ENCODE data around the gene KRTAP7-1.

DNA sequence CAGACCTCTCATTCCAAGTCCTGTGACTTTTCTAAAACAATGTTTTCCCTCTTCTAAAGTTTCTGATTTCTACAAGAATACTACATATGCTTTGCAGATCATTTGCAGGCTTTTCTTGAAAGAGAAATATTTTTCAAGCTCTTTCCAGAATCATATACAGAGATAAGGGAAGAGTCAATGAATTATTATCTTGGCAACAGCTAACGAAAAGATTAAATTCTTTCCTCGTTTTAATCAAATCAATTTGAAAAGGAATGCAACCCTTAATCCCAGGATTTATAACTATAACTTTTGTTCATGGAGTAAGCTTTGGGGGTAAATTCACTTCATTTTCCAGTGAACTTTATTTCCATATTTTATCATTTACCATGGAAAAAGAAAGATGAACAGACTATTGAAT, 45.0 kb upstream of the KRTAP7-1 start:
- TF ChIP-seq, protein P1, sequence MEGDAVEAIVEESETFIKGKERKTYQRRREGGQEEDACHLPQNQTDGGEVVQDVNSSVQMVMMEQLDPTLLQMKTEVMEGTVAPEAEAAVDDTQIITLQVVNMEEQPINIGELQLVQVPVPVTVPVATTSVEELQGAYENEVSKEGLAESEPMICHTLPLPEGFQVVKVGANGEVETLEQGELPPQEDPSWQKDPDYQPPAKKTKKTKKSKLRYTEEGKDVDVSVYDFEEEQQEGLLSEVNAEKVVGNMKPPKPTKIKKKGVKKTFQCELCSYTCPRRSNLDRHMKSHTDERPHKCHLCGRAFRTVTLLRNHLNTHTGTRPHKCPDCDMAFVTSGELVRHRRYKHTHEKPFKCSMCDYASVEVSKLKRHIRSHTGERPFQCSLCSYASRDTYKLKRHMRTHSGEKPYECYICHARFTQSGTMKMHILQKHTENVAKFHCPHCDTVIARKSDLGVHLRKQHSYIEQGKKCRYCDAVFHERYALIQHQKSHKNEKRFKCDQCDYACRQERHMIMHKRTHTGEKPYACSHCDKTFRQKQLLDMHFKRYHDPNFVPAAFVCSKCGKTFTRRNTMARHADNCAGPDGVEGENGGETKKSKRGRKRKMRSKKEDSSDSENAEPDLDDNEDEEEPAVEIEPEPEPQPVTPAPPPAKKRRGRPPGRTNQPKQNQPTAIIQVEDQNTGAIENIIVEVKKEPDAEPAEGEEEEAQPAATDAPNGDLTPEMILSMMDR (IDR thresholded peaks at IDR 0.05): no peak
- TF ChIP-seq POLR2A (IDR thresholded peaks at IDR 0.05) (no peak), POLR2AphosphoS5 (IDR thresholded peaks at IDR 0.05) (no peak)
